Fibroblast of lung (primary cell): Measurements from ENCODE around the gene IRF1. TPM values are rescaled to one million over a fixed set of nuclear protein-coding genes. Genes with fewer than 3 reads are reported as not detected.

Source experiments
- DNase-seq, 2 donors: peaks; one replicate each; pipeline versions ENCODE4 v3.0.0 to v3.0.0-alpha.2; 2010; ENCODE audit warnings: low read depth in 2 of 2
- H2AFZ ChIP-seq: 2 replicates; pipeline ENCODE4 v1.5.1; 2012; ENCODE audit warnings: low read length, control low read depth, inconsistent platforms
- H3K27ac ChIP-seq: 2 replicates; pipeline ENCODE4 v1.5.1; 2011; ENCODE audit warnings: low read length, control low read depth; ENCODE audit not compliant: insufficient read depth
- H3K27me3 ChIP-seq: 2 replicates; pipeline ENCODE4 v1.5.1; 2011; ENCODE audit warnings: mild to moderate bottlenecking, low read length; ENCODE audit not compliant: control insufficient read depth, insufficient read depth
- H3K36me3 ChIP-seq: 2 replicates; pipeline ENCODE4 v1.5.1; 2011; ENCODE audit warnings: low read length; ENCODE audit not compliant: control insufficient read depth, insufficient read depth
- H3K4me1 ChIP-seq: 2 replicates; pipeline ENCODE4 v1.5.1; 2011; ENCODE audit warnings: low read length; ENCODE audit not compliant: control insufficient read depth, insufficient read depth; ENCODE audit errors: extremely low read depth
- H3K4me2 ChIP-seq: 2 replicates; pipeline ENCODE4 v1.5.1; 2011; ENCODE audit warnings: low read length, control low read depth; ENCODE audit not compliant: insufficient read depth; ENCODE audit errors: extremely low read depth
- H3K4me3 ChIP-seq, 4 experiments: fragments of 200-600 bp in 1 of 4; sonication (generic) in 1 of 4; replicated peaks in 1 of 4; 2 replicates each; pipeline ENCODE4 v1.5.1; 2011 to 2016; ENCODE audit warnings: low read length in 4 of 4, low read depth in 3 of 4, mild to moderate bottlenecking in 3 of 4, control low read depth in 2 of 4, inconsistent platforms in 1 of 4, mixed read lengths in 1 of 4; ENCODE audit not compliant: insufficient read depth in 1 of 4; ENCODE audit errors: control extremely low read depth in 1 of 4
- H3K79me2 ChIP-seq: 2 replicates; pipeline ENCODE4 v1.5.1; 2012; ENCODE audit warnings: mild to moderate bottlenecking, low read length, inconsistent platforms; ENCODE audit not compliant: control insufficient read depth, insufficient read depth
- H3K9ac ChIP-seq: 2 replicates; pipeline ENCODE4 v1.5.1; 2011; ENCODE audit warnings: mild to moderate bottlenecking, low read length, control low read depth; ENCODE audit not compliant: insufficient read depth
- H3K9me3 ChIP-seq: 2 replicates; pipeline ENCODE4 v1.5.1; 2012; ENCODE audit warnings: low read depth, low read length; ENCODE audit not compliant: control insufficient read depth, insufficient read depth
- H4K20me1 ChIP-seq: 2 replicates; pipeline ENCODE4 v1.5.1; 2011; ENCODE audit warnings: low read length; ENCODE audit not compliant: control insufficient read depth, insufficient read depth; ENCODE audit errors: extremely low read depth
- EZH2 ChIP-seq: IDR thresholded peaks from 2 replicates; pipeline ENCODE4 v1.5.1; 2012; ENCODE audit warnings: low read length, control low read depth, mild to moderate bottlenecking; ENCODE audit errors: missing control alignments
- polyA plus RNA-seq, 2 donors: library from polyadenylated mRNA; depleted of rRNA in 1 of 2; stranded (reverse) in 1 of 2; unstranded in 1 of 2; fragments of >200 nt; gene quantifications; 2 replicates each; pipeline ENCODE4 v1.2.1, GENCODE V29; 2011 to 2012; ENCODE audit warnings: missing spikeins in 1 of 2
- total RNA-seq: library from RNA; depleted of rRNA; stranded (reverse); fragments of >200 nt; gene quantifications from 2 replicates; pipeline ENCODE4 v1.2.1, GENCODE V29; 2014
- TF ChIP-seq, protein P1 (sequence below), 2 donors: IDR thresholded peaks in 1 of 2; conservative IDR thresholded peaks in 1 of 2; 1 replicate in 1 of 2; 2 replicates in 1 of 2; pipeline ENCODE4 v1.5.1; 2011 to 2012; ENCODE audit warnings: low read length in 2 of 2, control low read depth in 1 of 2, inconsistent platforms in 1 of 2, low read depth in 1 of 2, mild to moderate bottlenecking in 1 of 2

The IRF1 gene
- total and polyA plus RNA-seq, 2 donors (not counting 1 experiment from before 2014, with no cell fraction given) = 34.7 to 37.6 TPM

DNA sequence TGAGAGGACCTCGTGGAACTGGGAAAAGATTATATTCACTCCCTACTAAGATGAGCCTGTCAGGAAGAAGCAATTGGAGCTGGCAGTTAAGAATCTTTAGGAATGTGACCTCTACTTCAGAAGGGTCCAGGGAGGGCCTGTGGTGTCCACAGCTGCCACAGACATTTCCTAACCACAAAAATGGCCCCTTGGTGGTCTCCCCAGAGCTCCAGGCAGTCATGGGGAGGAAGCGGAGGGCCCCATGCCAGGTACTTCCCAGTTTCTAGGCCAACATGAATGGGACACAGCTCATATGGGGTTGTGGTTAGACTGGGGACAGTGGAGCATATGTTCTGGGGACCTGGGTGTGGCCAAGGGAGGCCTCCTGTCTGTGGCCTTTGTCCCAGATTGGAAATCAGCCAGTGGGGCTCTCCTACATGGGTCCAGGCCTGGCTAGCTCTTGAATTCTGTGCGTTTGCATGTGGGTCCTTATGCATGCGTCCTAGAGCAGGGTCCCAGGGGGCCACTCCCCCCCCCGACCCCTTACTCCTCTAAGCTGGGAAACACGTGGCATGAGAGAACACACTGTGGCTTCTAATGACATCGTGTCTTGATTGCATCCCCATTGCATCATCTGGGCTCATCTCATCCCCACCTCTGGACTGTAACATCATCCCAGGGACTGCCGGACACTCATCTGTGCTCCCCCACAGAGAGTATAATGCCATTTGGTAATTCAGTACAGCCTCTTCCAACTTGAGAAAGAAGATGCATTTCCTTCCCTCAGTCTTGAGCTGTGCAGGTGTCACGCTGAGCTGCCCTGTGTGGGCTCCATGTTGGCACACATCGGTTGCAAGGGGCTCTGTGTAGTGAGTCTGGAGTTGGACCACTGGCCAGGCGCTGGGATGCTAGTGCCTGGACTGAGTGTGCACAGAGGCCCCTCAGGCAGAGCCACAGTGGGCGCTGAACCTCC, 31.3 kb downstream of the IRF1 start:
- no peaks in the 10 kb centered on the region for H3K79me2 ChIP-seq
- DNase-seq = peak; percentile 87 to 88
- no peaks in the 10 kb centered on the region for H3K9me3 ChIP-seq
- no peak overlapping the region for H2AFZ ChIP-seq
- no peaks in the 10 kb centered on the region for H4K20me1 ChIP-seq
- H3K36me3 ChIP-seq = no peaks in the 10 kb centered on the region
- TF ChIP-seq EZH2 = no peak
- TF ChIP-seq, protein P1, sequence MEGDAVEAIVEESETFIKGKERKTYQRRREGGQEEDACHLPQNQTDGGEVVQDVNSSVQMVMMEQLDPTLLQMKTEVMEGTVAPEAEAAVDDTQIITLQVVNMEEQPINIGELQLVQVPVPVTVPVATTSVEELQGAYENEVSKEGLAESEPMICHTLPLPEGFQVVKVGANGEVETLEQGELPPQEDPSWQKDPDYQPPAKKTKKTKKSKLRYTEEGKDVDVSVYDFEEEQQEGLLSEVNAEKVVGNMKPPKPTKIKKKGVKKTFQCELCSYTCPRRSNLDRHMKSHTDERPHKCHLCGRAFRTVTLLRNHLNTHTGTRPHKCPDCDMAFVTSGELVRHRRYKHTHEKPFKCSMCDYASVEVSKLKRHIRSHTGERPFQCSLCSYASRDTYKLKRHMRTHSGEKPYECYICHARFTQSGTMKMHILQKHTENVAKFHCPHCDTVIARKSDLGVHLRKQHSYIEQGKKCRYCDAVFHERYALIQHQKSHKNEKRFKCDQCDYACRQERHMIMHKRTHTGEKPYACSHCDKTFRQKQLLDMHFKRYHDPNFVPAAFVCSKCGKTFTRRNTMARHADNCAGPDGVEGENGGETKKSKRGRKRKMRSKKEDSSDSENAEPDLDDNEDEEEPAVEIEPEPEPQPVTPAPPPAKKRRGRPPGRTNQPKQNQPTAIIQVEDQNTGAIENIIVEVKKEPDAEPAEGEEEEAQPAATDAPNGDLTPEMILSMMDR (conservative IDR thresholded peaks at IDR 0.05 in 1 of 2, IDR thresholded peaks at IDR 0.05 in 1 of 2; ENCODE audit: low read depth in 1 of 2, low read length in 2 of 2) = no peak
- H3K27me3 ChIP-seq = no peaks in the 10 kb centered on the region
- peak overlapping the region; percentile 7 for H3K4me2 ChIP-seq
- H3K9ac ChIP-seq = no peak overlapping the region
- H3K27ac ChIP-seq = peak overlapping the region; percentile 70
- no peak overlapping the region for H3K4me3 ChIP-seq
- peaks cover 44% of the 10 kb centered on the region for H3K4me1 ChIP-seq

DNA sequence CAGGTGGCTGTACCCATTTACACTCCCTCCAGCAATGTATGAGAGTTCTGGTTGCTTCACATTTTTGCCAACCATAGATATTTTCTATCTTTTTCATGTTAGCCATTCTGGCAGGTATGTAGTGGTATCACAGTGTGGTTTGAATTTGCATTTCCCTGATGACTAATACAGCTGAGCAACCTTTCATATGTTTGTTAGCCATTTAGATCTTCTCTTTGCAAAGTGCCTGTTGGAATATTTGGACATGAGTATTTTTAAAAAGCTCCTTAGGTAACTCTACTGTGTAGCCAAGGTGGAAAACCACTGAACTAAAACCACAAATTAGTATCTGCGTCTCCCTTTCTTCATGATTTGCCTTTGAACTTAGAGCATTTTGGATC, 31.9 kb downstream of the IRF1 start:
- Histone ChIP-seq H3K4me3 (no peak overlapping the region), H3K4me1 (peaks cover 40% of the 10 kb centered on the region), H3K9ac (no peak overlapping the region), H2AFZ (no peak overlapping the region), H3K9me3 (no peaks in the 10 kb centered on the region), H3K36me3 (peaks cover 1% of the 10 kb centered on the region), H3K27me3 (no peaks in the 10 kb centered on the region), H3K27ac (peak overlapping the region; percentile 70), H4K20me1 (no peaks in the 10 kb centered on the region), H3K4me2 (peak overlapping the region; percentile 7), H3K79me2 (no peaks in the 10 kb centered on the region)
- peak; percentile 50 to 91 for DNase-seq
- TF ChIP-seq, protein P1 (conservative IDR thresholded peaks at IDR 0.05 in 1 of 2, IDR thresholded peaks at IDR 0.05 in 1 of 2; ENCODE audit: low read depth in 1 of 2, low read length in 2 of 2) = no peak
- no peak for TF ChIP-seq EZH2

DNA sequence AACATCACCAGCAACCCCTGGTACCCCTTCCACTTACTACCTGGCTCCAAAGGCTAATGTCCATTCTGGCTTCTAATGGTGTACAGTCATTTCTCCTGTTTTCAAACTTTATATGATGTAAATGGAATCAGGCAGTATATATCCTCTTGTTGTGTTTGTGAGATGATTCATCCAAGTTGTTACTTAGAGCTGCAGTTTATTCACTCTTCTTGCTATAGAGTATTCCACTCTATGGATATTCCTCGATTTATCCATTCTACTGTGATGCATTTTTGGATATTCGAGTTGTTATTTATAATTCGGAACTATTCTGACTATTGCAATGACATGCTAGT, 32.4 kb downstream of the IRF1 start:
- Histone ChIP-seq H3K36me3 (peaks cover 1% of the 10 kb centered on the region), H3K9me3 (no peaks in the 10 kb centered on the region), H2AFZ (no peak overlapping the region), H4K20me1 (no peaks in the 10 kb centered on the region), H3K4me3 (no peak overlapping the region), H3K27ac (peak overlapping the region; percentile 70), H3K4me2 (no peak overlapping the region), H3K79me2 (no peaks in the 10 kb centered on the region), H3K9ac (no peak overlapping the region), H3K27me3 (no peaks in the 10 kb centered on the region), H3K4me1 (peaks cover 40% of the 10 kb centered on the region)
- TF ChIP-seq, protein P1 (conservative IDR thresholded peaks at IDR 0.05 in 1 of 2, IDR thresholded peaks at IDR 0.05 in 1 of 2; ENCODE audit: low read depth in 1 of 2, low read length in 2 of 2) = no peak
- no peak for TF ChIP-seq EZH2
- peak; percentile 48 to 56 for DNase-seq
